Measurements from ENCODE around the gene FBXO42. TPM values are rescaled to one million over a fixed set of nuclear protein-coding genes. Genes with fewer than 3 reads are reported as not detected.

Gene FBXO42
- total RNA-seq, 2 donors from 2014 or later: 17.6 to 20.0 TPM

GRCh38 chr1:16204634-16205333 is 147.5 kb downstream of the FBXO42 start:
- peak; percentile 88 for DNase-seq
- 82 to 84% methylated on average over 8 to 12 of the region's 12 CpGs for WGBS, 2 experiments (ENCODE audit: insufficient coverage in 1 of 2, insufficient read length in 1 of 2)
- H3K4me1 ChIP-seq (ENCODE audit: control insufficient read depth, insufficient read depth, low read length): no peaks in the 10 kb centered on the region
- H3K27me3 ChIP-seq (ENCODE audit: control insufficient read depth, insufficient read depth, low read length, poor library complexity, severe bottlenecking): peaks cover 6% of the 10 kb centered on the region
- Mint-ChIP-seq H3K9me3 (no peaks in the 10 kb centered on the region), H3K27ac (no peak overlapping the region), H3K27me3 (ENCODE audit: insufficient read depth) (peaks cover 4% of the 10 kb centered on the region), H3K4me1 (peaks cover 4% of the 10 kb centered on the region), H3K4me3 (no peak overlapping the region), H3K36me3 (ENCODE audit: low read depth) (no peaks in the 10 kb centered on the region)
- peak; percentile 72 for TF ChIP-seq CTCF (conservative IDR thresholded peaks at IDR 0.05)
- H3K9me3 ChIP-seq (ENCODE audit: control insufficient read depth, low read length): no peaks in the 10 kb centered on the region
- H3K27ac ChIP-seq (ENCODE audit: low read depth, low read length): no peak overlapping the region
- H3K36me3 ChIP-seq (ENCODE audit: control insufficient read depth, insufficient read depth, low read length): no peaks in the 10 kb centered on the region
- H3K9ac ChIP-seq (ENCODE audit: extremely low read depth, low read length, poor library complexity, severe bottlenecking): no peak overlapping the region
- H3K4me3 ChIP-seq (ENCODE audit: low read length): no peak overlapping the region

GRCh38 chr1:16204216-16204615 is 148.1 kb downstream of the FBXO42 start:
- TF ChIP-seq CTCF (conservative IDR thresholded peaks at IDR 0.05): no peak
- 90 to 100% methylated on average over 2 of the region's 2 CpGs for WGBS, 2 experiments (ENCODE audit: insufficient coverage in 1 of 2, insufficient read length in 1 of 2)
- Mint-ChIP-seq H3K27me3 (ENCODE audit: insufficient read depth) (peaks cover 4% of the 10 kb centered on the region), H3K36me3 (ENCODE audit: low read depth) (no peaks in the 10 kb centered on the region), H3K4me3 (no peak overlapping the region), H3K9me3 (no peaks in the 10 kb centered on the region), H3K27ac (no peak overlapping the region), H3K4me1 (peaks cover 4% of the 10 kb centered on the region)
- Histone ChIP-seq H3K27ac (ENCODE audit: low read depth, low read length) (no peak overlapping the region), H3K4me3 (ENCODE audit: low read length) (no peak overlapping the region), H3K9me3 (ENCODE audit: control insufficient read depth, low read length) (no peaks in the 10 kb centered on the region), H3K36me3 (ENCODE audit: control insufficient read depth, insufficient read depth, low read length) (no peaks in the 10 kb centered on the region), H3K4me1 (ENCODE audit: control insufficient read depth, insufficient read depth, low read length) (no peaks in the 10 kb centered on the region), H3K27me3 (ENCODE audit: control insufficient read depth, insufficient read depth, low read length, poor library complexity, severe bottlenecking) (peaks cover 6% of the 10 kb centered on the region), H3K9ac (ENCODE audit: extremely low read depth, low read length, poor library complexity, severe bottlenecking) (no peak overlapping the region)
- DNase-seq: no peak

- 73 to 75% methylated on average over 3 of the region's 3 CpGs for WGBS, 2 experiments (ENCODE audit: insufficient coverage in 1 of 2, insufficient read length in 1 of 2)
- no peak overlapping the region for H3K27ac Mint-ChIP-seq
Measured at GRCh38 chr1:16203550-16203949, 148.7 kb downstream of the FBXO42 start.

More at GRCh38 chr1:16203550-16203949, 148.7 kb downstream of the FBXO42 start:
- Histone ChIP-seq H3K36me3 (ENCODE audit: control insufficient read depth, insufficient read depth, low read length) (no peaks in the 10 kb centered on the region), H3K27ac (ENCODE audit: low read depth, low read length) (no peak overlapping the region), H3K9me3 (ENCODE audit: control insufficient read depth, low read length) (no peaks in the 10 kb centered on the region), H3K4me3 (ENCODE audit: low read length) (no peak overlapping the region), H3K9ac (ENCODE audit: extremely low read depth, low read length, poor library complexity, severe bottlenecking) (no peak overlapping the region), H3K27me3 (ENCODE audit: control insufficient read depth, insufficient read depth, low read length, poor library complexity, severe bottlenecking) (peaks cover 6% of the 10 kb centered on the region), H3K4me1 (ENCODE audit: control insufficient read depth, insufficient read depth, low read length) (no peaks in the 10 kb centered on the region)
- TF ChIP-seq CTCF (conservative IDR thresholded peaks at IDR 0.05): no peak
- Mint-ChIP-seq H3K4me1 (peaks cover 4% of the 10 kb centered on the region), H3K9me3 (no peaks in the 10 kb centered on the region), H3K27me3 (ENCODE audit: insufficient read depth) (peaks cover 4% of the 10 kb centered on the region), H3K36me3 (ENCODE audit: low read depth) (no peaks in the 10 kb centered on the region), H3K4me3 (no peak overlapping the region)
- DNase-seq: no peak
